GM12892 (cell line): ENCODE results near the gene SGPL1.

Source experiments
- DNase-seq: peaks from one replicate; pipeline ENCODE4 v3.0.0; 2011; ENCODE audit not compliant: insufficient read length
- FAIRE-seq: peaks from 2 replicates; lab custom pipeline; 2011; peaks lifted over from hg19 to GRCh38; lab: Jason Lieb, UNC
- POLR2A ChIP-seq: IDR thresholded peaks from 2 replicates; pipeline ENCODE4 v1.6.1; 2011; ENCODE audit warnings: low read depth, low read length, control low read depth
- POLR2AphosphoS5 ChIP-seq: IDR thresholded peaks from 2 replicates; pipeline ENCODE4 v1.6.1; 2011; ENCODE audit warnings: low read depth, low read length, control low read depth
- TAF1 ChIP-seq: IDR thresholded peaks from 2 replicates; pipeline ENCODE4 v1.6.1; 2011; ENCODE audit warnings: low read depth, mild to moderate bottlenecking, control low read depth, low read length, borderline replicate concordance

SGPL1 gene

GRCh38 chr10:70905071-70906021, 89.6 kb downstream of the SGPL1 start:
- FAIRE-seq (no peak), DNase-seq (no peak)
- TF ChIP-seq TAF1: no peak

- FAIRE-seq (no peak), DNase-seq (no peak)
- TF ChIP-seq POLR2AphosphoS5 (no peak), TAF1 (no peak), POLR2A (no peak)
These were observed 90.5 kb downstream of the SGPL1 start for GRCh38 chr10:70906031-70906783.

DNA sequence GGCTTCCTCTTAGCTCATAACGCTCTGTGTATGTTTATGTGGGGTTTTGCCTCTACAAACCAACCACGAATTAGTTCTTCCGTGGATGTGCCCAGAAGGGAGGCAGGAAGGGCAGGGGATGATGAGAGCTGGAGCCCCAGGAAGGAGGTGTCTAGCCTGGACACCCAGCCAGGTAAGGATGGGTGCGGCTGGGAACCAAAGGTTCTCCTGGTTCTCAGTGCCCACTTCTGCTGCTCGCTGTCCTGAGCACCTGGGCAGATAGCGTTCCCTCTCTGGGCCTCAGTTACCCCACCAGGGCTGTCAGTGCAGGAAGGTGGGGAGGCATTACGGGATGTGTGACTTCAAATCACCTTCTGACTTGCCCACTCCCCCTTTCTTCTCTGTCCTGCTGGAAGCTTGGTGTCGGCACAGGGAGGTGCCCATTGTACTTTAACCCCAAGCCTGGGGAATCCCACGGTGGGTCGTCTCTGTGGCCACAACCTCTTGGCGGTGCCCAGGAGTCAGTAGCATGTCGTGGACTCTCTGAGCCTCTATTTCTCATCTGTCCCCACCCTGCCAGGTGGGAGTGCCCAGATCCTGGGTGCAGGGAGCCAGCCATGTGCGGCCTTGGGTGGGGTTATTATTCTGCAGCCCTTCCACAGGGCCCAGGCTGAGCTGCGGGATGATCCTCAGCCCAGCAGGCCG, 91.3 kb downstream of the SGPL1 start:
- TF ChIP-seq TAF1: no peak
- TF ChIP-seq POLR2A: no peak
- no peak for TF ChIP-seq POLR2AphosphoS5
- FAIRE-seq (no peak), DNase-seq (no peak)

GRCh38 chr10:70907637-70908405, 92.1 kb downstream of the SGPL1 start:
- TF ChIP-seq TAF1 (no peak), POLR2A (no peak), POLR2AphosphoS5 (no peak)
- no peak for FAIRE-seq
- DNase-seq: no peak

DNA sequence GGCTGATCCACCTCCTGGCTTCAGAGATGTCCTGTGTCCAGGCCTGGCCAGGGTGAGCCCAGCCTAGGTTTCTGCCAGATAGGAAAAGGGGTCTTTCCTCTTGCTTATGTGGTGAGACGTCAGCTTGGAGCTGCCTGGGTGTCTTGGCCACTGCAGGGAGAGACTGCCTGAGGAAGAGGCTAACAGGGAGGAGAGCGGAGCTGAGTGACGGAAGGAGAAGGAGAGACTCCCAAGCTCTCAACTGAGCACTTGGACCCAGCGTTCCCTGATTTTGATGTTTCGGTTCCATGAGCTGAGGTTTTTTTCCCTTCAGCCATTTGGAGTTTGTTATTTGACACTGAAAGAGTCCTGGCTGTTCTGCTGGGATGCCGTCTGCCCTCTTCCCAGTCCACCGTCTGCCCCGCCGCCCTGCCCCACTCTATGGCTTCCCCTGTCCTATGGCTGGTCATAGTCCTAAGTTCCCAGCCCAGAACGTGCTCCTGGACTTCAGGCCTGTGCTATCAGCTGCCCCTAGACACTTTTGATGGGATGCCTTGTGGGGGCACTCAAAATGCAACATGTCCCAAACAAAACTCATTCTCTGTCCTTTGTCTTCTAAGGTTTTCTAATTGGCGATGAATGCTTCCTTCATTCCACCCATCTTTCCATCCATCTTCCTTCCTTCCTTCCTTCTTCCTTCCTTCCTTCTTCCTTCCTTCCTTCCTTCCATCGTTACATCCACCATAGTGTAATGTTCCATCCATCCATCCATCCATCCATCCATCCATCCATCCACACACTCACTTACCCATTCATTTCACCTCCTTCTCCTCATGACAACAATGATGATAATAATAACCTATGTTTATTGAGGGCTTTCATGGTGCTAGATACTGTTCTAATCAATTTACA, 92.9 kb downstream of the SGPL1 start:
- TF ChIP-seq TAF1 (no peak), POLR2AphosphoS5 (no peak), POLR2A (no peak)
- FAIRE-seq (no peak), DNase-seq (no peak)

- DNase-seq (no peak), FAIRE-seq (no peak)
- TF ChIP-seq POLR2AphosphoS5 (no peak), TAF1 (no peak), POLR2A (no peak)
These were observed 93.7 kb downstream of the SGPL1 start for GRCh38 chr10:70909326-70909935.

GRCh38 chr10:70910486-70911341, 95.0 kb downstream of the SGPL1 start:
- FAIRE-seq (no peak), DNase-seq (no peak)
- no peak for TF ChIP-seq POLR2A
- TF ChIP-seq TAF1: no peak
- no peak for TF ChIP-seq POLR2AphosphoS5

DNA sequence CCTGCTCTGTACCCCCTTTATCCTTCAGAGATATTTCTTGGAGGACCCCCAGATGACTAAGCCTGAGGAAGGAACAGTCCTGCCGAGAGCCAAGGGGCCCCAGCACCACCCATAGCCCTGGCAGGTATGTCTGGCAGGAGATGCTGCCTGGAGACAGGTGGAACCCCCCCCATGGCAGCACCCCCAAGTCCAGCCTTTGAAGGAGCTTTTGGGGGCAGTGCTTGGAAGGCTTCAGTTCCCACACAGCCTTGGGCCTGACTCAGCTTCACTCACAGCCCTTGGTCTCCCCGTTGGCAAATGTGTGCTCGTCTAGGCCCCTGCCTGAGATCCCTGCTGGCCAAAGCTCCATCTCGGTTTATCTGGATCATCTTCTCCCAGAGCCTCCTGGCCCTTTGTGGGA, 95.6 kb downstream of the SGPL1 start:
- no peak for DNase-seq
- TF ChIP-seq TAF1 (no peak), POLR2A (no peak), POLR2AphosphoS5 (no peak)
- FAIRE-seq: no peak

DNA sequence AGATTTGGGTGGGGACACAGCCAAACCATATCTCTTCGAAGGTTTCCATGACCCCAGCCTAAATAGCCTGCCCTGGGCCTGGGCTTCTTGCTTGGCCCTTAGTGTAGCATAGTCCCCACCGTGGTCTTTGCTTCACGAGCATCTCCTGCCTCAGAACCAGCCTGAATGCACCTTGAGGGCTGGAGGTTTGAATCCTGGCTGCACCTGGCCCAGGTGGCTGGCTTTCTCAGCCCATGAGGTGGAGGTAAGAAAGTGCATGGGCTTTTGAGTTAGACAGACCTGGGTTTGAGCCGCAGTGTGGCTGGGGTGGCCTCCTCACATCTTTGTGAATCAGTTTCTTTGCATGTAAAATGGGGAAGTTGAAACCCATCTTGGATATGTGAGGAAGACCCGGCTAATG, 96.8 kb downstream of the SGPL1 start:
- FAIRE-seq (no peak), DNase-seq (no peak)
- TF ChIP-seq TAF1: no peak
- TF ChIP-seq POLR2AphosphoS5: no peak
- TF ChIP-seq POLR2A: no peak
